ENCODE results near the gene KCNMA1. TPM values are rescaled to one million over a fixed set of nuclear protein-coding genes. Genes with fewer than 3 reads are reported as not detected.

Gene KCNMA1
- total and polyA plus RNA-seq, 9 of the 15 experiments (the other 6 are each of a cell fraction or from before 2014, with no cell fraction given) = 0.01 to 0.95 (median 0.15) TPM; not detected in 4

- TF ChIP-seq PRMT5 (CRISPR knock-in tag; IDR thresholded peaks at IDR 0.05) = no peak
- TF ChIP-seq NR2C2 (CRISPR knock-in tag; IDR thresholded peaks at IDR 0.05) = no peak
- TF ChIP-seq NR2C2 (tag; IDR thresholded peaks at IDR 0.05) = no peak
- TF ChIP-seq MIER1 (IDR thresholded peaks at IDR 0.05; ENCODE audit: low read depth) = no peak
- TF ChIP-seq CCAR2 (IDR thresholded peaks at IDR 0.05; ENCODE audit: low read depth, low read length) = no peak
- no peak for TF ChIP-seq XRCC4 (IDR thresholded peaks at IDR 0.05; ENCODE audit: extremely low read depth, insufficient read depth, insufficient read length)
- TF ChIP-seq ZNF12 (CRISPR knock-in tag; IDR thresholded peaks at IDR 0.05) = no peak
Observed at GRCh38 chr10:77253147-77253545, 384.5 kb downstream of the KCNMA1 start (continued).

- no peaks in the 10 kb centered on the region for H3K27me3 ChIP-seq (ENCODE audit: control insufficient read depth in 2 of 2, insufficient read depth in 2 of 2, low read length in 2 of 2)
- no peak overlapping the region for H3K4me3 ChIP-seq
- DNase-seq (ENCODE audit: extremely low read depth in 1 of 4, low spot score in 3 of 4) = no peak
- no peaks in the 10 kb centered on the region for H3K9me3 ChIP-seq (replicated peaks; ENCODE audit: control insufficient read depth, insufficient read depth, low read depth, low read length)
- no peak for FAIRE-seq
- intact Hi-C loops (cut with micrococcal nuclease) (loop anchor here (5.0 kb wide), 1 partner anchor 390 kb away; no protein-coding TSS in a partner anchor), in situ Hi-C loops (cut with MboI) (no loop called here)
- H3K9me1 ChIP-seq (ENCODE audit: control insufficient read depth, insufficient read depth, low read length) = no peaks in the 10 kb centered on the region
- no TSS peak for BruUV-seq (replicated peaks)
- ChIA-PET POLR2A (interaction anchor here (0.6 kb wide), 1 partner anchor 108 kb away, joined by 4 read pairs; no protein-coding TSS in a partner anchor), CTCF (ENCODE audit: low intra/inter-chr PET ratio) (interaction anchor here (0.6 to 1.2 kb wide), 2 partner anchors 163 to 389 kb away, joined by 3 to 4 read pairs; no protein-coding TSS in a partner anchor)
- TF ChIP-seq DPF2 (IDR thresholded peaks at IDR 0.05) = no peak
- no peaks in the 10 kb centered on the region for H3K79me2 ChIP-seq (ENCODE audit: control insufficient read depth, insufficient read depth, low read length)
- 0% methylated on average over 4 of the region's 4 CpGs for WGBS (ENCODE audit: insufficient coverage, low coverage, missing lambda C conversion rate)
- H3K9ac ChIP-seq (ENCODE audit: insufficient read depth in 1 of 2, low read depth in 2 of 2, low read length in 2 of 2) = no peak overlapping the region
- ATAC-seq = no peak
- no peak overlapping the region for H3K27ac ChIP-seq (ENCODE audit: extremely low read depth, low read depth, low read length)
- no peaks in the 10 kb centered on the region for H3K4me1 ChIP-seq (replicated peaks in 1 of 2; ENCODE audit: control insufficient read depth in 2 of 2, insufficient read depth in 2 of 2, low read length in 2 of 2)
- no peaks in the 10 kb centered on the region for H3K36me3 ChIP-seq (ENCODE audit: control insufficient read depth, insufficient read depth, low read length)
- no peaks in the 10 kb centered on the region for H4K20me1 ChIP-seq (replicated peaks; ENCODE audit: control insufficient read depth, insufficient read depth, low read length)
- no peak overlapping the region for H2AFZ ChIP-seq (ENCODE audit: low read depth, low read length)
- no peak overlapping the region for H3K4me2 ChIP-seq (ENCODE audit: insufficient read depth, low read length)
Observed at GRCh38 chr10:77252380-77253146, 385.0 kb downstream of the KCNMA1 start.
